IPS DF 19.7 (cell line): ENCODE measurements around the gene CCDC34.

Experiments
- DNase-seq: peaks from one replicate; pipeline ENCODE4 v3.0.0-alpha.2; 2013; ENCODE audit warnings: low read depth, low spot score

CCDC34 gene

DNA sequence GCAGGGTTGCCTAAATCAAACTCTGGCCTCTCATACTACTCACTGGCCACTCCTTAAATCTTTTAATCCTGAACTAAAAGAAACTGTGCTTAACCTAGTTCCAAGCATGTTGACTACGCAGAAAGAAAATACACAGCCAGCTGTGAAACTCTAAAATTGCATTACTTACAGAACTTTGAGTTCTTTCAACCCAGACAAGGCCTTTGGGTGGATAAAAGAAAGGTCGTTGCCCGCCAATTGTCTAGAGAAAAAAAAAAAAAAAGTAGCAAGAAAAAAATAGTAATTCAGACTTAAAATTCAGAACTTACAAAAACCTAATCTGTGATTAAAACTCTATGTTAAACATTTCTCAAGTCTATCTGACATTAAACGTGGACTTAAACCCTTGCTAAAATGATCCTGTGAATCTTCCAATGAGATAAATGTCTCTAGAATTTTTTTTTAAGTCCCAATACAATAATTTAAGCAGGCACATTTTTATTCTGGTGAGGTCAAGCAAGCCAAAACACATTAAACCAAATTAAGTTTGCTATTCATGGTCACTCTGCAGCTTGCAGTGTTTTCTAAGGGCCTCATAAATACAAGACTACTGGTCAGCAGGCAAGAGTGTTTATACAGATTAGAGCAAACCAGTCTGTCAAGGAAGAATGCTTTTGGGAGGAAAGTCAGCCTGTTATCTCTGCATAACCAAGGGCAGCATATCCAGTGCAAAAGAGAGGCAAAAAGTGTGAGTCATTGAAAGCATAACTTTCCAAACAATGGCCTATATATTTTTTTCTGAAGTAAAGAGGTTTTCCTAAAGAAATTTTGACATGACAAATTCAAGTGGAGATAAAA, 29.5 kb upstream of the CCDC34 start:
- DNase-seq: no peak

DNA sequence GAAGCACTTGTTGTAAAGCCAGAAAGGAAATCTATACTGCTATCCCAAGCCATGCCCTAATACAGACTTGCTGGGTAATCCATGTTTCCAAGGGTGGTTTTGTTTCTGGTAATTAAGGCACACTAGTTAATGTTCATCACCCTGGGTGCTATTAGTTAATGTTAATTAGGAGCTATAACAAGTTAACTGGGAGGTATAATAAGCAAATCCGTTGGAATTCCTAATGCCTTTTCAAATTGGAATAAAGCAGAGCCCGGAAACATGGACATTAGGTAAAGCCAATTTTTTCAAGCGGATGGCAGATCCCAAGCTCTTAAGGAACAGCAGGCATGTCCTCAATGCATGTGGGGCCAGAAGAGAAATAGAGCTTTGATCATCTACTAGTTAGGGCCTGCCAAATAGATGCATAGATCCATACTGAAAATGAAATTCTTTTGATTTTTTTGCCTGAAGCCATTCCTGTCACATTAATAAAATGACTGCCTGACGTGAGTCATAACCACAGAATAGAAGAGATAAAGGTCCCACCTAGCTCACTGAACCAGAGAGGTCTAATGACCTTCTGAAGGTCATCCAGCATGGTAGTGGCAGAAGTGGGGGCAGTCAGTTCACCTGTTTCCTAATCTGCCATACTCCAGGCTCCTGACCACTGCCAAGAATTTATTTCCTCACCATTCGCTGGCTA, 28.5 kb upstream of the CCDC34 start:
- no peak for DNase-seq

DNA sequence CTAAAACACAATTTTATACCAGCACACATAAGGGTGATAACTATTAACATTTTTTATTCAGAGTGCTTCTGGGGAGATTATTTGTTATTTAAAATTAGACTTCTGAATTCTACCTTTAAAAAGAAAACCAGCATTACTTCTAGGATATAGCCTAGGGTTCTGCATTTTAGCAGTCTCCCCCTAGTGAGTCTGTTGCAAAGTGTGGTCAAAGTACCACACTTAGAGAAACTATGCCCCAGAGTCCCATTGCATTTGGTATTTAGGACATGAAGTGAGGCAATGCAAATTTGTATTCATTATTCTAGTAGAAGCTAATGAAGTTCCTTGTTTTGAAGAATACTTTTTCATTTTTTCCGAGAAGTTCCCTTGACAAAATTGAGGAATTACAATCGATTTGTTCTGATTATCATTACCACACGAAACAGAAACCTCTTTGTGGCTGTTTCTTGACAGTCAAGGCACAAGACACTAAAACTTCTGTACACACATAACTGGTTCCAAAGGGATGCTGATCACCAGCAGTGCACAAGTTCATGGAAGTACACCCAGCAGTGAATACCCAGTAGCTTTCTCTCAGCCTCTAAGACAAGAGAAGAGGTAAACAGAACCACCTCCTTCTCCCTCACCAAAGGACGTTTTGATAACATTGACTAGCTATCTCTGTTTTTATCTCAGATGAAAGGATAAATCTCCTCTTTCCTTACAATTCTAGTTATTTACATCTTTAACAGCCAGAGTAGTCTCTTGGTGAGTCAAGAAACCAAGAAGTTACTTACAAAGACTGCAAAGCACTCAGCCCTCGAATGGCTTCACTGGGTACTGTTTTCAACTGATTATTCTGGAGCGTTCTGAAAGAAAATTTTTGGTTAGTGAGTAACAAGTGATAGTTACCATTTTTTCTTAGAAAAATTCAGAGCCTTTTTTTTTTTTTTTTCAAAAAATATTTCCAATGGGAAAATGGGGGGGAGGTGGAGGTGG, 27.6 kb upstream of the CCDC34 start:
- no peak for DNase-seq

DNA sequence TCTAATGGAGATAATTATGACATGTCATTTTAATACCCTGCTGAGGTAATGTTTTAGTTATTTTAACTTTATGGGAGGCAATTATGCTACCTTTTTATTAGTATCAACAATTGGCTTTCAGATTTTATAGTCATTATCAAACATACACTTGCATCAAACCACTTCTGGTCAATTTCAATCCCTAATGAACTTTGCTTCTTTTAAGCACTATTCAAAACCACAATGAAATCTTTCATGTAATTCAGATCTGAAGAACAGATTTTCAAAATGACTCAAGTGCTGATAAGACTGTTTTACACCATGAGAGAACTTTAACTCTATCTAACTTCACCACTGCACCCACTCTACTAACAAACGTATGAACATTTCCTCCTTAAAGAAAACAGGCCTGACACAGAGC, 25.9 kb upstream of the CCDC34 start:
- DNase-seq: no peak

DNA sequence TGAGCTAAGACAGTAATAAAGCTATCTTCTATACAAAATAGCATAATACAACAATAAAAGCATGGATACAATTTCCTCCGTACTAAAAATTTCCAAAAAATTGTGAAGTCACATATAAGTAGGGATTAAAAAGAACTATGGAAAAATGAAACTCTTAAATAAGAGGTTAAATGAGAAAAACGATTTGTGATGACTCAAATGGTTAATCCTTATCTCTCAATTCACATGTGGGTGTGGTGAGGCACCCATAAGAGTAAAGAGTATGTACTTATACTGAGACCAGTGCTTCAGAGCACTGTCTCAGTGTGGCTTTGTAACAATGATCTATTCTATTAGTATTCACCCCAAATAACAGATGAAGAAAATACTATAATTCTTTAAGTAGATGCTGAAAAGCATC, 25.0 kb upstream of the CCDC34 start:
- DNase-seq: no peak

DNA sequence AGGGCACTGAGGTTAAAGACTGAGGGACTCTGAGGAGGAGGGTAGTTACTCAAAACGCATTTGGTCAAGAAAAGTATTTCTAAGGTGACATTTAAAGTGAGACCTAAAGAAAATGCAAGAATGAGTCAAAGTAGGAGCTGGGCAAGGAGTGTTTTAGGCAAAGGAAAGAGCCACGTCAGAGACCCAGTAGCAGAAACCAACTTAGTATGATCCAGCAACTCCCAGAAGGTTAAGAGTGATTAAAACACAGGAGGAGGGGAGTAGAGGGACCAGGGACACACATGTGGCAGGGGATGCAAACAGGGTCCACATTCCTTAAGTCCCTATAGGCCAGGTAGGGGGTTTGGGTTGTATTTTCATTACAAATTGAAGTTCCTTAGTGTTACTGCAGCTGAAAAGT, 24.3 kb upstream of the CCDC34 start:
- no peak for DNase-seq

DNA sequence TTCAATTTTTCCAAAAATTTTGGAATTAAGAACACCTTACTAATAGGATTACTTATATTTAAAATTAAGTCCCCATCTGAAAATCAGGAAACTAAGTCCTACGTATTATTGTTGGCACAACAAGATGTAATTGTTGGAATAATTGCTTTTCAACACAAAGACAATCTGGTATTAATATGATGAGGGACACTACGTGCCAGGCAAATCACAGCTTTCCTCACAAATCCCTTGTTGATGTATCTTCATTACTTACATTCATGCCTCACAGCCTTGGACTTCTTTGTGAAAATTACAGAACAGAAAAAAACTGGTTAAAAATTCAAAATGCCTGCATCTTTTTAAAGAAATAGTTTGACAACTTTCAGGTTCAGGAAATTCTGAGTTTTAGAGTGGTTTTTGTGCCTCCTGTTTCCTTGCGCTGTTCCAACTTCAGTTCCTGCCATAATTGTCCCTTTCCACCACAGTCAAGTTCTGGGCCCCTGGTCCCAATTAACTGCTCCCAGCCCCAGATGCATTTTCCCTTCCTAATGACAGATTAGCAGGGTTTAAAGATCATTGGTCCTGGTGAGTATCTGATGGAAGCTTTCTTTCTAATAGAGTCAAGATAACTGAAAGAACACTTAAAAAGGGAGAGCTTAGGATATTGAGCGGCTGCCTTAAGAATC, 23.3 kb upstream of the CCDC34 start:
- no peak for DNase-seq

DNA sequence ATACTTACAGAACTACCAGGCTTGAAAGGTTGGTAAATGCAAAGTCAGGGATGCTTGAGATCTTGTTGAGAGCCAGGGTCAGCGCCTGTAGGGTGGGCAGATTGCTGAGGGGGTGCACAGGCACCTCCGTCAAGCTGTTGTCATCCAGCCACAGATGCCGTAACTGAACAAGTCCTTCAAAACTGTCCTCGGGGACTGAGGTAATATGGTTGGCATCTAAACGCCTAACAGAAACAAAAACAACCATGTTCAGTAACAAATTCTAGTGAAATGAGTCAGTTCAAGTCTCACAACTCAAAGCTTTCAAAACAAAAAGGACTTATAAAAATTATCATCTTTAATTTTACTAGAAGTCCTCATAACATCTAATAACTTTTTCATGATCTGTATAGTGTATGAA, 22.2 kb upstream of the CCDC34 start:
- no peak for DNase-seq

DNA sequence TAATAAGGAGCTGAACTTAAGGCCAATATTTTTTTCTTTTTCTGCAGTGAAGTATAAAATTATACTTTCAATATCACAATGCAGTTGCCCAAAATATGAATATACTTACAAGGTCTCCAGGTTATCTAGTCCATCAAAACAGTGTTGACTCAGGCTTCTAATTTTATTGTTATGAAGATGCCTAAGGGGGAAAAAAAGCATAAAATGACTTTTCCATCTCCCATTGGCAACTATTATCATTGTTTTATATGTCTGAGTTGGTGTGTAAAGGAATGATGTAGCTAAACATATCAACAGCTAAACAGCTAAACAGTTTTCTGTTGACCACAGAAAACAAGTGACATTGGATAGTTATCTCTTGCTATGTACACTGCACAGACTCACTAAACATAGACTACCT, 21.2 kb upstream of the CCDC34 start:
- DNase-seq: no peak

DNA sequence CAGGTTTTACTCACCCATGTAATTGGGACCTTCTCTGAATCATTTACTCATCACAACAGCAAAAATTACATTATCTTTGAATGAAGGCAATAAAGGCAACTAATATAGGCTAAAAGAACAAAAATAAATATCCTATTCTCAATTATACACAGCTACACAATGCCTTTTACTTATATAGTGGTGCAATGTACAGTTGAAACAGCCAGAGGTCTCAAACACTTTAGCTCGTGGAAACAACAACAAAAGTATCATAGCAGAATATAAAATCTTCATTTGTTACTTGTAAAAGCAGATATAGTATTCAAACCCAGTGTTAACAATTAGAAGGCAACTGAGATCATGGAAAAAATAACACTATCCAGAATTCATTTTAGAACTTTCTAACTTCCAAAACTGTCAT, 20.6 kb upstream of the CCDC34 start:
- no peak for DNase-seq

DNA sequence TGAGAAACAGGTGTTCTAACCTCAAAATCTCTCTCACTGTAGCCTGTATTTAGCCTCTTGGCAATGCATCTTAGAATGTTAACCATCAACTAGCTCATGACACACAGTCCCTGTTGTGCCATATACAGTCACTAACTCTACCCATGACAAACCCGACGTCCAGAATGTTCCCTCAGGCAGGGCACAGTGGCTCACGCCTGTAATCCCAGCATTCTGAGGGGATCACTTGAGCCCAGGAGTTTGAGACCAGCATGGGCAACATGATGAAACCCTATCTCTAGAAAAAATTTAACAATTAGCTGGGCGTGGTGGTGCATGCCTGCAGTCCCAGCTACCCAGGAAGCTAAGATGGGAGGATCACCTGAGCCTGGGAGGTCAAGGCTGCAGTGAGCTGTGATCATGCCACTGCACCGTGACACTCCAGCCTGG, 18.2 kb upstream of the CCDC34 start:
- DNase-seq: no peak

DNA sequence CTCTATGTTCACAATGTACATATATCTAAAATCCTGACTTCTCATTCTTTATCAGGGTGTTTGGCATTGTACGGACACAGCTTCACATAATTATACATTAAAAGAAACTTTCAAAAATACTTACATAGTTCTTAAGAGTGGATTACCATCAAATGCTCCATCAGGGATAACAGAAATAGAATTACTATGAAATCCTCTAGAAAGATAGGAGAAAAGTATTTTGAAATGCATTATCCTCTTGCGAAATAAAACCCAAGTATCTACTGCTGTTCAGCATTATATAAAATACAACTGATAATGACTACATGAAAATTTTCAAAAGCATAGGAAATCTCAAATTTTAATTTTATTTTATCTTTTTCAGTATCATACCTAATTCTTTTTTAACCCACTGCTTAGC, 17.8 kb upstream of the CCDC34 start:
- no peak for DNase-seq

DNA sequence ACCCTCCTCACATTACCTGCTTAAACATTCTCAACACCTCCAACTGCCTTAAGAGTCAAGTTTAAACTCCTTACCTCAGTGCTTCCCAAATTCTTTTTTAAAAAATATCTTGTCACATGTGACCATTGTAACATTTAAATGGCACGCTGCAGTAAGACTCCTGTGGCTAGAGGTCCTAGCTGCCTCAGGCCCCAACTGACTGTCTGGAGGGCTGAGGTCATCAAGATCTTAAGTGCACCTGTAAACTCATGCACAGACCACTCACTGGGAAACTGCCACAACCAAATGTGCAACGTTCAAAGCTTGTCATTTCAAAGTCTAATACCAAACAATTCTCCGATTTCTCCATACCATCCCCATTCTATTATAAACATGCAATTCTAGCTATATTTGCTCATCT, 16.4 kb upstream of the CCDC34 start:
- no peak for DNase-seq

DNA sequence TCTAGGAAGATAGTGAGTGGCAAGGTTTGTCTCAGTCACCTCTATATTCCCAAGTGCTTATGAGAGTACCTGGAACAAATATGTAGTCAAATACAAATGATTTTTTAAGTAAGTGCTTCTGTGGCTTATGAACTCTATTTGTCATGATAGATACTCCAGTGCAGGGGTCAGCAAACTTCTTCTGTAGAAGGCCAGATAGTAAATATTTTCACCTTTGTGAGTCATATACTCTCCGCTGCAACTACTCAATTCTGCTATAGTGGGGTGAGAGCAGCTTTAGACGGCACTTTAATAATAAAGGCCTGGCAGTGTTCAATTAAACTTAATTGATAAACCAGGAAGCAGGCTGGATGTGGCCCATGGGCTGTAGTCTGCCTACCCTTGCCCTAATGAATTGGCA, 12.4 kb upstream of the CCDC34 start:
- no peak for DNase-seq

DNA sequence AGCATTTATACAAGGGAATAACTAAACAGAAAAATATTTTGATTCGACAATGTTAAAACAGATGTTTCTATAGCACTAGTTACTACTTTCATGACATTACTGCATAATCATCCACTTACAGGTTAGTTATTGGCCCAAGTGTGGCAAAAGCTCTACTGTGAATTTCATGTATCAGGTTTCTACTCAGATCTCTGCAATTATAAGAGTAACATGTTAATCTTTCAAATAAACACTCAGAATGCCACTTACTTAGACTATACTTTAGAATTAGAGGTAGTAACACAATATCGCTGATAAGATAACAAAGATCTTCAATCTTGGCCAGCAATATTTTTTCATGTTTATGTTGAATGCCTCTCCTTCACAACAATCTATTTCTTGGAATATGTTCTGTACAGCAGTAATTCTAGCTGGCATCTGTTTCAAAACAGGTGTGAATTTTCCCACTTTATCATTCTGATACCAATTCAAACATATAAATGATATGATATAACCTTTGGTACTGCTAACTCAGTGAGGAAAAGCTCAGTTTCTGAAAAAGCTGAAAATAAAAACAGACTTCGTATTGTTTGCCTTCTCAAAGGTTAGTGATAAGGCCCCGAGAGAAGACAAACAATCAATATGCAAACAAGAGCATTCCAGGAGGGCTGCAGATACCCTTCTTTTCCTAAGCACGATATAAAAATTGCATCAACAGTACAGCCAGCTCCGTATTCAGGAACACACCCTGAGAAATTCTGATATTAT, 11.0 kb upstream of the CCDC34 start:
- no peak for DNase-seq

DNA sequence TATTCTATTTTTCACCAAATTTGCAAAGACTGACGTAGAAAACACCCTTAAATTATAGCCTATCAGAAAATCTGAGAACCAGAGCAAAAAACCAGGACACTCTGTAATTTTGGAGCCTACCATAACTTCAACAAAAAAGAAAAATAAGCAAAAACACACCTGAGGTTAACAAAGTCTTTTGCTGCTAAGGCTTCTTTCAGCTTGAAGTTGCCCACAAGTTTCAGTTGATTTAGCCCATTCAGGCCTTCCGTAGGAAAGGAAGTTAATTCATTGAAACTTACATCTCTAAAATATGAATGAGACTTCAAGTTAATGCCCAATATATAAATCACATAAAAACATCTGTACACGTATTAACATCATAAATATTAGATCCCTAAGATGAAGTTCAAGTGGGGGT, 10.4 kb upstream of the CCDC34 start:
- no peak for DNase-seq

DNA sequence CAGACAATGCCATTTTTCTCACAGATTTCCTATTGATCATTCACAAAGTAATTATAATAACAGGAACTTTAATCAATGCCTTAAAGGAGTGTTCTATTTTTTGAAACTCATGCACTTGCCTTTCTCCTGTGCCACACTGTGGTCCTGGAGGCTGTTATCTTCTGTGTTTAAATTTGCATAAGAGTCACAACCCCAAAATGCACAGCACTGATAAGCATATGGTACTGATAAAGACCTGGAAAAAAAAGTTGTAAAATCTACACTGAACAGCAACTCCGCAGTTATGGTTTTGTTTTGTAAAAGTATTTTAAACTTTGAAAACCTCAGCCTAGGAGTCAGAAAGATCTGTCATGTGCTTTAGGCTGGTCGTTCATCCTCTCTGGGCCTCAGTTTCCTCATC, 9.1 kb upstream of the CCDC34 start:
- no peak for DNase-seq

DNA sequence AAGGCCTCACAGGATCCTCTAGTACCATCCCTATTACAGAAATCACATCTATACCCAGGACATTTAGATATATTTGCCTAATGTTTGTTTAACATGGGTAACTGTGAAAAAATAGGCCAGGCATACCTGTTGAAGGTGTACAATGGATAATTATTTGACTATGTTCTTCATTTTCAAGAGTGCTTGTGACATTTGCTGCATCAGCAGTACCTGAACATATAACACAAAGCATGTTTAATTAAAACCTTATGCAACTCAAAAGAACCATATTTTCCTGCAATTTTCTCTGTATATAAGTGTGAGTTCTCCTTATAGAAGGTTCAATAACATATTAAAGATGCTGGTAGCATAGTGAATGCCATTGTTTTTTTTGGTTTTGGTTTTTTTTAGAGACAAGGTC, 8.5 kb upstream of the CCDC34 start:
- no peak for DNase-seq

DNA sequence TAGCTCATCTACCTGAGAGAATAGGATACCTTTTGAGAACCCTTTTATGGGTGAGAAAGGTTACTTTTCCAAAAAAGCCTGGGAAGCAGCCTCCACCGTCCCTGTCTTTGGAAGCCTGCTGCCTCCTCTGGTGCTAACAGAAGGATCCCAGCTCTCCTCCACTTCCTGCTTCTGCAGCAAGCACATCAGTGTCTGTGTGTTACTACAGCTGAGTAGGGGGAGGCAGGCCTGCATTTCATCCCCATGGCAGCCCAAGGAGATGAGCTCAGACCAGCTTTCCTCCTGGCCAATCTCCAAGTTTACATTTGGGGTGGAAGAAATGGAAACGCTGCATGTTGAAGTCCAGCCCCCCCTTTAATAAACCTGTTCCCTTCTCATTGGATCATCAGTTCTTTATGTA, 7.4 kb upstream of the CCDC34 start:
- DNase-seq: no peak

DNA sequence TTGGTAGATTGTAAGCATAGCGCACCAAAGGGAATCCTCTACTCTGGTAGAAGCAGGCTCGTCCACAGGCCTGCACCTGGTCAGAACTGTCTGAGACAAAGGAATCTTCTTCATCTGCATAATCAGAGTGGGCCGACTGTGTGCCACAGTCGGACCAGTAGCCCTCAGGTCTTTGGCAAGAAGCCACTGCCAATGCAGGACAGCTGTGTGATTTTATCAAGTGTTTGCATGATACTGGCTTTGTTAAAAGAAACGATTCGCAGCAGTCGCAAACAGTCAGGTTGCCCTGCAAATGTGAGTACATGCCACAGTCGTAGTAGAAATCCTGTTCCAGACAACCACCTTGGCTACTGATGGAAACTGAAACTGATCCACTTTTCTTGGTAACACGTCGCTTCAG, 4.9 kb upstream of the CCDC34 start:
- no peak for DNase-seq

DNA sequence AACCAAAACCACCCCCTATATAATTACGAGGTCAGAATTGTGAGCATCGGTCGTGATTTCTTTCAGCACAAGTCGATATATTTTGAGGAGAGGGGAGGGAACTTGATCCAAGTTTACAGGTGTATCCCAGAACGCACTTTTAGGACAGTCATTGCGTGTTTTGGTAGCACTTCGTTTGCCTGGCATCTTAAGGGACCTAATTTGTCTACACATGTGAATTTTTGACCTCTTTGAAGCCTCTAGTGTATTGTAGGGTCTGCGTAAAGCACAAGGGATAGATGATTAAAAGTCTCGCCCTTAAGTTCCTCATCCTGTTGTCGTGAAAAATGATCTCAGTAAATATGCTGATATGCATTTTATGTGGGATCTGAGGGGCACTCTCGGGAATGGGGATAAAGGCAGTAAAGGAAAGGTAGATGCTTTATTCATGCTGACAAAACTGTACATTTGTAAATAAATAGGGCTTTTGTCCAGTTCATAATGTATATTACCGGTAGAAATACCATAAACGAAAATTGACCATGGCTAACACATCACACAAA, 632 bp upstream of the CCDC34 start:
- no peak for DNase-seq
